SK-N-SH (cell line): Measurements from ENCODE around the gene VPS35L. TPM values are rescaled to one million over a fixed set of nuclear protein-coding genes. Genes with fewer than 3 reads are reported as not detected.

Experiments
- CTCF ChIA-PET: fragments of 300-600, 350-600 bp; formaldehyde crosslinking; extraction: SDS; loops from one replicate; lab custom pipeline; 2021; lab: Yijun Ruan, JAX
- POLR2A ChIA-PET: fragments of 350-600 bp; sonication (Branson Sonifier 250); formaldehyde crosslinking; extraction: SDS; loops from one replicate; lab custom pipeline; 2020; ENCODE audit warnings: antibody characterized with exemption, inconsistent platforms; lab: Yijun Ruan, JAX
- DNase-seq: peaks from one replicate; pipeline ENCODE4 v3.0.0; 2012
- H2AFZ ChIP-seq: fragments of 200-600 bp; sonication (generic); 2 replicates; pipeline ENCODE4 v1.8.1; 2016; ENCODE audit warnings: antibody characterized with exemption, mild to moderate bottlenecking, low read depth
- H3F3A ChIP-seq: fragments of 200-600 bp; sonication (generic); replicated peaks from 2 replicates; pipeline ENCODE3; 2016; ENCODE audit warnings: antibody characterized with exemption, mild to moderate bottlenecking; ENCODE audit not compliant: insufficient read depth
- H3K27ac ChIP-seq, 2 experiments: fragments of 200-500 bp in 1 of 2; fragments of 200-600 bp in 1 of 2; sonication (Bioruptor generic) in 1 of 2; sonication (generic), shearing (Covaris generic) in 1 of 2; 2 replicates each; pipeline versions ENCODE4 v1.5.1 to v1.6.1; 2014 to 2016; ENCODE audit warnings: low read depth in 2 of 2, inconsistent platforms in 1 of 2, low read length in 1 of 2, mild to moderate bottlenecking in 1 of 2, mixed read lengths in 1 of 2
- H3K27me3 ChIP-seq: fragments of 200-600 bp; sonication (generic), shearing (Covaris generic); 2 replicates; pipeline ENCODE4 v1.6.1; 2016; ENCODE audit warnings: mixed run types; ENCODE audit not compliant: insufficient read depth
- H3K36me3 ChIP-seq, 2 experiments: fragments of 200-500 bp in 1 of 2; fragments of 200-600 bp in 1 of 2; sonication (Bioruptor generic) in 1 of 2; sonication (generic) in 1 of 2; replicated peaks in 1 of 2; 2 replicates each; pipeline versions ENCODE3 to v1.5.1; 2014 to 2016; ENCODE audit warnings: low read length in 1 of 2, mild to moderate bottlenecking in 1 of 2; ENCODE audit not compliant: insufficient read depth in 2 of 2, control insufficient read depth in 1 of 2
- H3K4me1 ChIP-seq, 2 experiments: fragments of 200-500 bp in 1 of 2; fragments of 200-600 bp in 1 of 2; sonication (Bioruptor generic) in 1 of 2; sonication (generic), shearing (Covaris generic) in 1 of 2; 2 replicates each; pipeline versions ENCODE4 v1.5.1 to v1.6.1; 2014 to 2016; ENCODE audit warnings: low read depth in 1 of 2, low read length in 1 of 2, mixed run types in 1 of 2; ENCODE audit not compliant: insufficient read depth in 2 of 2, control insufficient read depth in 1 of 2
- H3K4me2 ChIP-seq: fragments of 200-600 bp; sonication (generic), shearing (Covaris generic); 2 replicates; pipeline ENCODE4 v1.6.1; 2017; ENCODE audit warnings: mixed run types
- H3K4me3 ChIP-seq, 2 experiments: fragments of 200-500 bp in 1 of 2; fragments of 200-600 bp in 1 of 2; sonication (Bioruptor generic) in 1 of 2; sonication (generic), shearing (Covaris generic) in 1 of 2; 2 replicates each; pipeline versions ENCODE4 v1.5.1 to v1.8.1; 2014 to 2016; ENCODE audit warnings: low read depth in 2 of 2, inconsistent platforms in 1 of 2, low read length in 1 of 2, mild to moderate bottlenecking in 1 of 2, mixed read lengths in 1 of 2, moderate library complexity in 1 of 2
- H3K79me2 ChIP-seq: fragments of 200-600 bp; sonication (generic); 2 replicates; pipeline ENCODE4 v1.8.1; 2017; ENCODE audit warnings: mild to moderate bottlenecking; ENCODE audit not compliant: insufficient read depth
- H3K9ac ChIP-seq: fragments of 200-600 bp; sonication (generic); 2 replicates; pipeline ENCODE4 v1.6.1; 2017; ENCODE audit warnings: mixed run types
- H3K9me2 ChIP-seq: fragments of 200-600 bp; sonication (generic); 2 replicates; pipeline ENCODE4 v1.6.1; 2017; ENCODE audit warnings: mixed run types
- H3K9me3 ChIP-seq: fragments of 200-600 bp; sonication (generic); 2 replicates; pipeline ENCODE4 v1.6.1; 2017; ENCODE audit warnings: mixed run types, mild to moderate bottlenecking, moderate library complexity
- H4K20me1 ChIP-seq: fragments of 200-600 bp; sonication (generic); 2 replicates; pipeline ENCODE4 v1.6.1; 2017; ENCODE audit warnings: mild to moderate bottlenecking, mixed run types; ENCODE audit not compliant: insufficient read depth
- CHD2 ChIP-seq: fragments of 150-350 bp; IDR thresholded peaks from 2 replicates; pipeline ENCODE4 v1.6.1; 2018; ENCODE audit warnings: low read length; ENCODE audit not compliant: partially characterized antibody
- ELF1 ChIP-seq: IDR thresholded peaks from 2 replicates; pipeline ENCODE4 v1.4.0; 2012
- EP300 ChIP-seq, 2 experiments: IDR thresholded peaks; 2 replicates each; pipeline versions ENCODE4 v1.4.0 to v1.6.1; 2012; ENCODE audit warnings: borderline replicate concordance in 1 of 2, low read depth in 1 of 2, low read length in 1 of 2
- EZH2phosphoT487 ChIP-seq: fragments of 200-600 bp; sonication (generic); IDR thresholded peaks from 2 replicates; pipeline ENCODE4 v1.6.1; 2017; ENCODE audit warnings: low read depth, mixed run types, mild to moderate bottlenecking, antibody characterized with exemption, moderate library complexity, borderline replicate concordance
- MEF2A ChIP-seq: IDR thresholded peaks from 2 replicates; pipeline ENCODE4 v1.4.0; 2012; ENCODE audit warnings: low read depth, borderline replicate concordance
- SIN3A ChIP-seq: IDR thresholded peaks from 2 replicates; pipeline ENCODE4 v1.6.1; 2012; ENCODE audit warnings: low read depth, mild to moderate bottlenecking, low read length, moderate library complexity, borderline replicate concordance
- TAF1 ChIP-seq: IDR thresholded peaks from 2 replicates; pipeline ENCODE4 v1.6.1; 2012; ENCODE audit warnings: low read depth, mild to moderate bottlenecking, low read length, moderate library complexity, borderline replicate concordance
- TCF12 ChIP-seq: IDR thresholded peaks from 2 replicates; pipeline ENCODE4 v1.4.0; 2012
- YY1 ChIP-seq: IDR thresholded peaks from 2 replicates; pipeline ENCODE4 v1.4.0; 2012; ENCODE audit warnings: low read depth, mild to moderate bottlenecking
- WGBS: methylation state at CpG from one replicate; pipeline ENCODE4 v1.1.6; 2017; ENCODE audit warnings: low lambda C conversion rate; 5-methylcytosine and 5-hydroxymethylcytosine counted together
- polyA plus RNA-seq, 3 experiments: library from polyadenylated mRNA; depleted of rRNA; stranded (reverse); fragments of >200 nt; gene quantifications; 2 replicates each; pipeline ENCODE4 v1.2.3, GENCODE V29; 2012
- TF ChIP-seq, protein P1 (sequence below): fragments of 150-350 bp; IDR thresholded peaks from 2 replicates; pipeline ENCODE4 v1.6.1; 2016; ENCODE audit warnings: mild to moderate bottlenecking, low read depth, low read length

VPS35L gene
- polyA plus RNA-seq, 1 of the 3 experiments (the other 2 are of a cell fraction) = 35.3 TPM

DNA sequence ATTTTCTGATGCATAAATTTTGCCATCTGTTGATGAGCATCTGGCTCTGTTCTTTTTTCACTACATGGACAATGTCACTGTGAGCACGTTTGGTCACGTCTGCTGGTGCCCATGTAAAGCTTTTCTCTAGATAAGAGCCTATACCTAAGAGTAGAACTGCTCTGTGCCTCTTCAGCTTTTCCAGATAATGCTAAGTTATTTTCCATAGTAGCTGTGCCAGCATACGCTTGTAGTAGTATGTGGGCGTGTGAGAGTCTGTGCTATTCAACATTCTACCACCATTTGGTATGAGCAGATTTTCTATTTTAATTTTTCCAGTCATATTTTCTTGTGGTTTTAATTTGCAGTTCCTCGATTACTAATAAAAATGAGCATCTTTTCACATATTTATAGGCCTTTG is 33.2 kb downstream of the VPS35L start:
- WGBS = 93% methylated on average over 5 of the region's 5 CpGs
- no peaks in the 10 kb centered on the region for H3K79me2 ChIP-seq
- no peak overlapping the region for H3K4me2 ChIP-seq
- POLR2A ChIA-PET = no interaction called here
- no peak for DNase-seq
- H2AFZ ChIP-seq = no peak overlapping the region
- H3K27ac ChIP-seq = no peak overlapping the region
- H3K9me3 ChIP-seq = no peaks in the 10 kb centered on the region
- H4K20me1 ChIP-seq = no peaks in the 10 kb centered on the region
- H3K9ac ChIP-seq = no peak overlapping the region
- peaks cover 5 to 35% of the 10 kb centered on the region in 2 experiments for H3K36me3 ChIP-seq
- H3K4me1 ChIP-seq = no peaks in the 10 kb centered on the region
- H3K9me2 ChIP-seq = no peaks in the 10 kb centered on the region
- no peaks in the 10 kb centered on the region for H3K27me3 ChIP-seq
- no peaks in the 10 kb centered on the region for H3F3A ChIP-seq
- CTCF ChIA-PET = interaction anchor here (1.7 to 2.9 kb wide), 3 partner anchors 13 to 298 kb away, joined by 6 to 14 read pairs (median 7); no protein-coding TSS in a partner anchor
- TF ChIP-seq ELF1 (no peak), TAF1 (no peak)
- no peak overlapping the region for H3K4me3 ChIP-seq

DNA sequence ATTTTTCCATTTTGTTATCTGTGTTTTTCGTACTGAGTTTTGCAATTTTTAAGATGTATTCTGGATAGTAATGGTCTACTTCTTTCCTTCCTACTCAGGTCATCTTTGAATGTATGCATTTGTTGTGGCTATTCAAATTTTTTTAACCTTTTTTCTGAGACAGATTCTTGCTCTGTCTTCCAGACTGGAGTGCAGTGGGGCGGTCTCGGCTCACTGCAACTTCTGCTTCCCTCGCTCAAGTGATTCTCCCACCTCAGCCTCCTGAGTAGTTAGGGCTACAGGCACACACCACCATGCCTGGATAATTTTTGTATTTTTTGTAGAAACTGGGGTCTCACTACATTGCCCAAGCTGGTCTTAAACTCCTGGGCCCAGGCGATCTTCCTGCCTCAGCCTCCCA is 33.6 kb downstream of the VPS35L start:
- Histone ChIP-seq H3K9ac (no peak overlapping the region), H3F3A (no peaks in the 10 kb centered on the region), H3K79me2 (no peaks in the 10 kb centered on the region), H3K4me3 (no peak overlapping the region), H3K9me2 (no peaks in the 10 kb centered on the region), H2AFZ (no peak overlapping the region), H3K4me1 (no peaks in the 10 kb centered on the region), H4K20me1 (no peaks in the 10 kb centered on the region), H3K27ac (no peak overlapping the region), H3K36me3 (peaks cover 2 to 33% of the 10 kb centered on the region in 2 experiments), H3K4me2 (no peak overlapping the region)
- POLR2A ChIA-PET = no interaction called here
- DNase-seq = no peak
- WGBS = 96% methylated on average over 5 of the region's 5 CpGs
- CTCF ChIA-PET = interaction anchor here (1.7 to 2.9 kb wide), 3 partner anchors 12 to 297 kb away, joined by 6 to 14 read pairs (median 7); no protein-coding TSS in a partner anchor
- no peak for TF ChIP-seq YY1
- TF ChIP-seq SIN3A = no peak
- TF ChIP-seq CHD2 = no peak
- TF ChIP-seq, all 33 proteins: peak for 0
- no peaks in the 10 kb centered on the region for H3K9me3 ChIP-seq
- H3K27me3 ChIP-seq = no peaks in the 10 kb centered on the region

DNA sequence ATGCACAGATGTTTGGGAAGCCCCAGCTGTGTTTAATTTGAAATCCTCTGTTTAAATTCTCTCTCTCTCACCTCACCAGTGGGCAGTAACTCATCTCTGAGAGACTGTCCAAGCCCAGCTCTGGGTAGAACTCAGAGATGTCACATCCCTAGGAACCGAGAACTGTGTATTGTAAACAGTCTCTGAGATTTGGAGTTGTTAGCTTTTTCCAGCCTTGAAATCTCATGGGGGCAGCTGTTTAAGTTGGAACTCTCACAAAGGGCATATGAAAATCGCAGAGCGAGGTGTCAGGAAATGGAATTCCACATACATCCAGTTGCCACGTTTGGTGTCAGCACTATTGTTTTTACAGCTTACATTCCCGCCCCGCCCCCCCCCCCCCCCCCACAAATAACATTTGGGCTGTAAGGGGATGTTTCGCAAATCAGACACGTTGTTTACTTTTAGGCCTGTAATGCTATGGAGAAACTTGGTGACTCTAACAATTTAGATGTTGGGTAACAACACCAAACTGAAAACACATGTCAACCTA is 34.3 kb downstream of the VPS35L start:
- H3K4me1 ChIP-seq = peaks cover 0 to 1% of the 10 kb centered on the region in 2 experiments; a peak in 1 of 4 replicates
- no peaks in the 10 kb centered on the region for H3K27me3 ChIP-seq
- CTCF ChIA-PET = interaction anchor here (1.7 to 2.9 kb wide), 3 partner anchors 11 to 297 kb away, joined by 6 to 14 read pairs (median 7); no protein-coding TSS in a partner anchor
- no peak overlapping the region for H3K27ac ChIP-seq
- POLR2A ChIA-PET = no interaction called here
- H3K9ac ChIP-seq = no peak overlapping the region
- H3K36me3 ChIP-seq = peaks cover 2 to 31% of the 10 kb centered on the region in 2 experiments
- no peaks in the 10 kb centered on the region for H3K9me2 ChIP-seq
- no peaks in the 10 kb centered on the region for H3K79me2 ChIP-seq
- 84% methylated on average over 8 of the region's 8 CpGs for WGBS
- no peak overlapping the region for H2AFZ ChIP-seq
- H3F3A ChIP-seq = peaks cover 4% of the 10 kb centered on the region
- TF ChIP-seq, protein P1, sequence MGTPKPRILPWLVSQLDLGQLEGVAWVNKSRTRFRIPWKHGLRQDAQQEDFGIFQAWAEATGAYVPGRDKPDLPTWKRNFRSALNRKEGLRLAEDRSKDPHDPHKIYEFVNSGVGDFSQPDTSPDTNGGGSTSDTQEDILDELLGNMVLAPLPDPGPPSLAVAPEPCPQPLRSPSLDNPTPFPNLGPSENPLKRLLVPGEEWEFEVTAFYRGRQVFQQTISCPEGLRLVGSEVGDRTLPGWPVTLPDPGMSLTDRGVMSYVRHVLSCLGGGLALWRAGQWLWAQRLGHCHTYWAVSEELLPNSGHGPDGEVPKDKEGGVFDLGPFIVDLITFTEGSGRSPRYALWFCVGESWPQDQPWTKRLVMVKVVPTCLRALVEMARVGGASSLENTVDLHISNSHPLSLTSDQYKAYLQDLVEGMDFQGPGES = no peak
- TF ChIP-seq EP300 (IDR thresholded peaks at IDR 0.05; ENCODE audit: borderline replicate concordance in 1 of 2, low read depth in 1 of 2, low read length in 1 of 2) = no peak
- no peak for TF ChIP-seq EZH2phosphoT487
- no peak for TF ChIP-seq TCF12
- TF ChIP-seq MEF2A = no peak
- no peaks in the 10 kb centered on the region for H3K9me3 ChIP-seq
- H3K4me3 ChIP-seq = no peak overlapping the region
- DNase-seq = no peak
- H4K20me1 ChIP-seq = no peaks in the 10 kb centered on the region
- H3K4me2 ChIP-seq = no peak overlapping the region
